ENCODE data around the gene DIP2C.

GRCh38 chr10:567869-568268, 121.6 kb downstream of the DIP2C start:
- no peak for TF ChIP-seq EP300 (IDR thresholded peaks at IDR 0.05; ENCODE audit: low read depth)
- TF ChIP-seq POLR2AphosphoS5 (IDR thresholded peaks at IDR 0.05) = no peak
- TF ChIP-seq CTCF (IDR thresholded peaks at IDR 0.05) = no peak

All from transverse colon (tissue), 4 donors.